Measurements from ENCODE around the gene GALNT9.

- no peak for TF ChIP-seq NRF1 (IDR thresholded peaks at IDR 0.05; ENCODE audit: low read depth, low read length)
- no peak for TF ChIP-seq POLR2AphosphoS5 (IDR thresholded peaks at IDR 0.05; ENCODE audit: low read depth, low read length)
- TF ChIP-seq, protein P1, sequence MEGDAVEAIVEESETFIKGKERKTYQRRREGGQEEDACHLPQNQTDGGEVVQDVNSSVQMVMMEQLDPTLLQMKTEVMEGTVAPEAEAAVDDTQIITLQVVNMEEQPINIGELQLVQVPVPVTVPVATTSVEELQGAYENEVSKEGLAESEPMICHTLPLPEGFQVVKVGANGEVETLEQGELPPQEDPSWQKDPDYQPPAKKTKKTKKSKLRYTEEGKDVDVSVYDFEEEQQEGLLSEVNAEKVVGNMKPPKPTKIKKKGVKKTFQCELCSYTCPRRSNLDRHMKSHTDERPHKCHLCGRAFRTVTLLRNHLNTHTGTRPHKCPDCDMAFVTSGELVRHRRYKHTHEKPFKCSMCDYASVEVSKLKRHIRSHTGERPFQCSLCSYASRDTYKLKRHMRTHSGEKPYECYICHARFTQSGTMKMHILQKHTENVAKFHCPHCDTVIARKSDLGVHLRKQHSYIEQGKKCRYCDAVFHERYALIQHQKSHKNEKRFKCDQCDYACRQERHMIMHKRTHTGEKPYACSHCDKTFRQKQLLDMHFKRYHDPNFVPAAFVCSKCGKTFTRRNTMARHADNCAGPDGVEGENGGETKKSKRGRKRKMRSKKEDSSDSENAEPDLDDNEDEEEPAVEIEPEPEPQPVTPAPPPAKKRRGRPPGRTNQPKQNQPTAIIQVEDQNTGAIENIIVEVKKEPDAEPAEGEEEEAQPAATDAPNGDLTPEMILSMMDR (IDR thresholded peaks at IDR 0.05): no peak
- TF ChIP-seq GABPA (IDR thresholded peaks at IDR 0.05; ENCODE audit: low read depth): no peak
- no peak for TF ChIP-seq MXI1 (IDR thresholded peaks at IDR 0.05; ENCODE audit: low read depth, low read length)
- no peak for TF ChIP-seq GATA2 (CRISPR knock-in tag; IDR thresholded peaks at IDR 0.05)
These were observed 82.2 kb downstream of the GALNT9 start for GRCh38 chr12:132246997-132247717.

Data from SK-N-SH (cell line).